ENCODE results near the gene TEX9.

GRCh38 chr15:56428821-56429458 lies 63.7 kb downstream of the TEX9 start:
- TF ChIP-seq POLR2AphosphoS5 (IDR thresholded peaks at IDR 0.05) (no peak), CTCF (IDR thresholded peaks at IDR 0.05) (peak in 3 of 4 experiments; percentile 20 to 43 (median 24)), EP300 (IDR thresholded peaks at IDR 0.05) (no peak), POLR2A (IDR thresholded peaks at IDR 0.05) (no peak)

Data from gastroesophageal sphincter (tissue), 3 donors.